ENCODE results near the gene MEF2A. TPM values are rescaled to one million over a fixed set of nuclear protein-coding genes. Genes with fewer than 3 reads are reported as not detected.

MEF2A gene
- polyA plus RNA-seq, 1 experiment, result 34.3 TPM

- ChIA-PET POLR2A (interaction anchor here (1.2 kb wide), 1 partner anchor 250 kb away, joined by 3 read pairs; no protein-coding TSS in a partner anchor), CTCF (interaction anchor here (1.0 to 3.5 kb wide), 24 partner anchors 10 to 449 kb away, joined by 3 to 71 read pairs (median 10); partner anchors contain the start of gene LYSMD4)
- no peak for TF ChIP-seq CTCF (IDR thresholded peaks at IDR 0.05; ENCODE audit: insufficient read depth, low read depth, low read length)
- Histone ChIP-seq H3K4me3 (ENCODE audit: low read depth, low read length) (no peak overlapping the region), H3K36me3 (ENCODE audit: control insufficient read depth, insufficient read depth, low read length) (no peaks in the 10 kb centered on the region), H3K27me3 (ENCODE audit: control insufficient read depth, insufficient read depth, low read length) (no peaks in the 10 kb centered on the region)
- no peak for DNase-seq (ENCODE audit: low read depth)
These were observed 137.3 kb downstream of the MEF2A start for GRCh38 chr15:99702895-99703602.

- TF ChIP-seq CTCF (IDR thresholded peaks at IDR 0.05; ENCODE audit: insufficient read depth, low read depth, low read length), result peak; percentile 75
- POLR2A ChIA-PET, result interaction anchor here (0.5 to 1.2 kb wide), 2 partner anchors 138 to 251 kb away, joined by 3 read pairs; partner anchors contain the start of gene MEF2A
- peak; percentile 89 for DNase-seq (ENCODE audit: low read depth)
- H3K36me3 ChIP-seq (ENCODE audit: control insufficient read depth, insufficient read depth, low read length), result no peaks in the 10 kb centered on the region
- H3K27me3 ChIP-seq (ENCODE audit: control insufficient read depth, insufficient read depth, low read length), result no peaks in the 10 kb centered on the region
- CTCF ChIA-PET, result interaction anchor here (0.7 to 3.5 kb wide), 58 partner anchors 8 to 453 kb away, joined by 3 to 71 read pairs (median 5); partner anchors contain the start of genes LRRC28 and LYSMD4
- no peak overlapping the region for H3K4me3 ChIP-seq (ENCODE audit: low read depth, low read length)
These were observed 138.0 kb downstream of the MEF2A start for GRCh38 chr15:99703603-99704443.

- TF ChIP-seq CTCF (IDR thresholded peaks at IDR 0.05; ENCODE audit: insufficient read depth, low read depth, low read length), result peak; percentile 64
These were observed 138.7 kb downstream of the MEF2A start for GRCh38 chr15:99704444-99704838.

GRCh38 chr15:99706557-99707303 lies 140.9 kb downstream of the MEF2A start:
- Histone ChIP-seq H3K27me3 (ENCODE audit: control insufficient read depth, insufficient read depth, low read length) (no peaks in the 10 kb centered on the region), H3K4me3 (ENCODE audit: low read depth, low read length) (no peak overlapping the region; the same call in 1 of the 2 replicates), H3K36me3 (ENCODE audit: control insufficient read depth, insufficient read depth, low read length) (peaks cover 9% of the 10 kb centered on the region)
- TF ChIP-seq CTCF (IDR thresholded peaks at IDR 0.05; ENCODE audit: insufficient read depth, low read depth, low read length), result no peak
- DNase-seq (ENCODE audit: low read depth), result no peak
- ChIA-PET POLR2A (no interaction called here), CTCF (interaction anchor here (0.9 to 1.8 kb wide), 2 partner anchors 433 to 434 kb away, joined by 3 to 5 read pairs; no protein-coding TSS in a partner anchor)

More at GRCh38 chr15:99704444-99704838, 138.7 kb downstream of the MEF2A start:
- H3K27me3 ChIP-seq (ENCODE audit: control insufficient read depth, insufficient read depth, low read length), result no peaks in the 10 kb centered on the region
- ChIA-PET CTCF (interaction anchor here (0.7 to 3.5 kb wide), 61 partner anchors 9 to 453 kb away, joined by 3 to 71 read pairs (median 5); partner anchors contain the start of genes LRRC28 and LYSMD4), POLR2A (interaction anchor here (0.5 kb wide), 1 partner anchor 138 kb away, joined by 3 read pairs; the partner anchor contains the start of gene MEF2A)
- no peak overlapping the region for H3K4me3 ChIP-seq (ENCODE audit: low read depth, low read length)
- peak; percentile 57 for DNase-seq (ENCODE audit: low read depth)
- H3K36me3 ChIP-seq (ENCODE audit: control insufficient read depth, insufficient read depth, low read length), result no peaks in the 10 kb centered on the region

Measured in BJ (cell line).